Fibroblast of mammary gland (primary cell): ENCODE results near the gene NOTCH4.

ENCODE experiments used
- DNase-seq: peaks from one replicate; pipeline ENCODE4 v3.0.0-alpha.2; 2010; ENCODE audit warnings: low read depth
- H3K4me3 ChIP-seq: 2 replicates; pipeline ENCODE4 v1.5.1; 2011; ENCODE audit warnings: low read depth, mild to moderate bottlenecking, low read length, moderate library complexity; ENCODE audit not compliant: control insufficient read depth
- TF ChIP-seq, protein P1 (sequence below): conservative IDR thresholded peaks from 2 replicates; pipeline ENCODE4 v1.5.1; 2011; ENCODE audit warnings: low read depth, low read length, inconsistent platforms; ENCODE audit not compliant: control insufficient read depth, insufficient read depth

NOTCH4 gene

DNA sequence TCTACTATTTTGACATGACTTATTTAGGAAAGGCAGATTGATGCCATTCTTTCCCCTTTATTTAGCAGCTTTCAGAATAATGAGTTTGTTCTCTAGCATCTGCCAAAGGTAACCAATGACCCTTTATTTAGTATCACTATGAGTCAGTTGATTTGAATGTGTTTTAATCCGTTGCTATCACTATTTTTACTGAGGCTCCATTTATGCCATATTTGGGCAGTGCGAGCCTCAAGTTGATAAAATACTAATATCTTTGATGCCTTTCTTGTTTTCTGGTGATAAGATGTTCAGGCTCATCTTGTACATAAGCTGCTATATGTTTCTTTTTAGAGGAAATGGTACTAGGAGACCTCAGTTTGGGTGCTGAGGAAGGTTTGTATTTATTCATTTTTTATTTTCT, 15.6 kb upstream of the NOTCH4 start:
- no peak for DNase-seq
- TF ChIP-seq, protein P1, sequence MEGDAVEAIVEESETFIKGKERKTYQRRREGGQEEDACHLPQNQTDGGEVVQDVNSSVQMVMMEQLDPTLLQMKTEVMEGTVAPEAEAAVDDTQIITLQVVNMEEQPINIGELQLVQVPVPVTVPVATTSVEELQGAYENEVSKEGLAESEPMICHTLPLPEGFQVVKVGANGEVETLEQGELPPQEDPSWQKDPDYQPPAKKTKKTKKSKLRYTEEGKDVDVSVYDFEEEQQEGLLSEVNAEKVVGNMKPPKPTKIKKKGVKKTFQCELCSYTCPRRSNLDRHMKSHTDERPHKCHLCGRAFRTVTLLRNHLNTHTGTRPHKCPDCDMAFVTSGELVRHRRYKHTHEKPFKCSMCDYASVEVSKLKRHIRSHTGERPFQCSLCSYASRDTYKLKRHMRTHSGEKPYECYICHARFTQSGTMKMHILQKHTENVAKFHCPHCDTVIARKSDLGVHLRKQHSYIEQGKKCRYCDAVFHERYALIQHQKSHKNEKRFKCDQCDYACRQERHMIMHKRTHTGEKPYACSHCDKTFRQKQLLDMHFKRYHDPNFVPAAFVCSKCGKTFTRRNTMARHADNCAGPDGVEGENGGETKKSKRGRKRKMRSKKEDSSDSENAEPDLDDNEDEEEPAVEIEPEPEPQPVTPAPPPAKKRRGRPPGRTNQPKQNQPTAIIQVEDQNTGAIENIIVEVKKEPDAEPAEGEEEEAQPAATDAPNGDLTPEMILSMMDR = no peak
- no peak overlapping the region for H3K4me3 ChIP-seq

DNA sequence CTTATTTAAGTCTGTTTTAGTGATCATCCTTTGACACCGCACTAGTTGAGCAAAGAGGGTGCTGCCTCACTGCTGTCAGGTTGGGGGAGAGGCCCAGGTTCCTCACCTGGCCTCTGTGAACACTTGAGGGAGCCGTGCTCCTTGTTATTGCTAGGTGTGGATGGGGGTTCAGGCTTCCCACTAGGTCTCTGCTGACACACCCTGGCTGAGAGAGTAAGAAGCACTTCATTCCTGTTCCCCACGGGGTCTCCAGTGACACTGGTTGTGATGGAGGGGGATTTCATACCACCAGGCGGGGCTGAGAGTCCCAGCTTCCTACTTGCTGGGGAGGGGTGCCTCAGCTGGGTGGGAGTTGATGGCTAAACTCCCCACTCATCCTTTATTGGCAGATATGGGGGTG, 11.1 kb upstream of the NOTCH4 start:
- DNase-seq = no peak
- H3K4me3 ChIP-seq = no peak overlapping the region
- TF ChIP-seq, protein P1 = no peak

DNA sequence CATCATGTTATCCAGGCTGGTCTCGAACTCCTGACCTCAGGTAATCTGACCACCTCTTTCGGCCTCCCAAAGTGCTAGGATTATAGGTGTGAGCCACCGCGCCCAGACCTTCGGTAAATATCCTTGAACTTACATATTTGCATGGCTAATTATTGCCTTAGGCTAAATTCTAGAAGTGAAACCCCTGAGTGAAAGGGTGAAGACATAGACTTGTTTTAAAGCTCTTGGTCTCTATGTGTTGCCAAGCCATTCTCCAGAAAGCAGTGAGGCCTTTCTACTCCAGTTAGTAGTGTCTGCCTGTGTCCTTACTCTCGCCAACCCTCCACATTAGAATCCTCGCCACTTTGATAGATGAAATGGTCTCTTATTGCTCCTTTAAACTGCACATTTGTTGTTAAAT, 2.6 kb upstream of the NOTCH4 start:
- no peak for DNase-seq
- no peak overlapping the region for H3K4me3 ChIP-seq
- TF ChIP-seq, protein P1 = no peak

DNA sequence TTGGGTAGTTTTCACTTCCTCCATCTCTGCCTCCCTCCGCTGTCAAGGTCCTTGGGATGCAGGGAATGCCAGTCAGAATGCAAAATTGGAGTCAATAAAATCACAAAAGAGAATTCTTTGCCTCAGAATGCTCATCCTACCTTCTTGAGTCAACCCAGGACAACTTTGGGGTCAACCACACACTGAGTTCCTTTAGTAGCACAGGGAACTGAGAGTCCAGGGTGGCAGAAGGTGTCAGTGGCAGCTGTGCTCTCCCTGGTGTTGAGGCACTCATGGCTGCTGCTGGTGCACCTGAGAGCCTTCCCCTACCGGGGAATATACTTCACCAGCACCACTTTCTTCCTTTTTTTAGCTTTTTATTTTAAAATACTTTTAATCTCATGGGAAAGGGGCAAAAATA, 829 bp upstream of the NOTCH4 start:
- H3K4me3 ChIP-seq = no peak overlapping the region
- no peak for DNase-seq
- TF ChIP-seq, protein P1 = no peak

DNA sequence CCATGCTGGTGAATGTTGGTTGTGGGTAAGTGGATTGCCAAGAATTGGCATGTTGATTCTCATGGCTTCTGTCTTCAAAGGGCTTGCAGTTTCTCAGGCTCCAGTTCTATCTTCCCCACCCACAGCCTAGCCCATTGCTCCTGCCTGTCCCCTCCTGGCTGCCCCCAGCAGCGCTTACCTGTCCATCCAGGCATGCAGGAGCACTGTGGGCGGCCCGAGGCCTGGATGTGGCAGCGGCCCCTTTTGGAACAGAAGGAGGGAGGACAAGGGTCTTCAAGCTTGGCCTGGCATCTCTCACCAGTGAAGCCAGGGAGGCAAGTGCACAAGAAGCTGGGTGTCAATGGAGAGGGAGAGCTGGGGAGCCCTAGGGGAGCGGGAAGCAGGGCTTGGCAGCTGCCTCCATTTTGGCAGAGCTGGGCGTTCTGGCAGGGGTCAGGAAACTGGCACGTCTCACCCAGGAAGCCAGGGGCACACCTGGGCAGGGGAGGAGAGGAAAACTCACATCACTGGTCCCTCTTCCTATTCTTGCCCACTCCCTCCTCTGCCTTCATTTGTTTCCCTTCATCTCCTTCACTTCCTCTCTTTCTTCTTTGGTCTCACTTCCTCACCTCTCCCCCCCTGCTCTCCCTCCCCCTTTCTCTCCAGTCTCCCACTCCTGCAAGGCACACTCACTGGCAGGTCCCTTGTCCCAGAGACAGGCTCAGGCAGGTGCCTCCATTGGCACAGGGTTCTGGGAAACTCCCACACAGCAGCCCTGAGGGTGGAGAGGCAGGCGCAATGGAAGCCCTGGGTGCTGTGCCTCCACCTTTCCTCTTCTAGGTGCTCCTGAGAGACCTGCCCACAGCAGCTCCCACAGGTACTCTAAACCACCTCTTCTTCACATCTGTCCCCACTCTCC, 1.3 kb downstream of the NOTCH4 start:
- TF ChIP-seq, protein P1 = no peak
- H3K4me3 ChIP-seq = no peak overlapping the region
- DNase-seq = no peak

DNA sequence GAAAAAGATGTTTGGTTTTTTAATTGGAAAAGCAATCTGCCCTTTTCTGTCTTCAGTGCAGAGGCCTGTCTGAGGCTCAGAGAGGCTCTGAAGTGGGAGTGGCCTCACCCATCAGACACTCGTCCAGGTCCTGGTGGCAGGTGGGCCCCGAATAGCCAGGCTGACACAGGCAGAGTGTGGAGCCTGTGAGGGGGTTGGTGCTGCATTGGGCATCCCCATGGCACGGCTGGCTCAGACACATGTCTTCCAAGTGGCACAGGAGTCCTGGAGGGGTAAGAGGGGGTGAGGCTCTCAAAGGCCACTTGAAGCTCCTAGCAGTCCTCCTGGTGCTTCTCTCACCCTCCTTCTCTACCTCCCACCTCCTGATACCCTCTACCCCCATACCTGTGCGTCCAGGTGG, 3.8 kb downstream of the NOTCH4 start:
- DNase-seq = no peak
- TF ChIP-seq, protein P1 = no peak
- H3K4me3 ChIP-seq = no peak overlapping the region

DNA sequence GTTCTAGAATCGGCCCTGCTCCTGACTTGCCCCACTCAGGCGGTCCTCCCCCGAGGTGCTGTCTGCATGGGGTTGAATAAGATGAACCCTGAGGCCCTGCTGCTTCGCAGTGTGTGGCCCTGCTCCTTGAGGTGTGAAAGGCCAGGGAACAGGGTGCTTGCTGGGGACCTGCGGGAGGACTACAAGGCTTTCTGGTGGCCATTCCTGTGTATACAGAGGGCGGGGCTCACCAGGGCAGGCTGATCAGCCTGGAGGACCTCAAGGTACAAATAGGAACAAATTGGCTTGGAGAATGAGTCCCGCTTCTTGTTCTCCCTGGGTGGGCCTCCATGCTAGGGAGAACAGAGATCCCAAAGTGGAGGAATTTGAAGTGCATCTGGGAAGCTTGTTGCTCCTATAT, 5.7 kb downstream of the NOTCH4 start:
- DNase-seq = no peak
- TF ChIP-seq, protein P1 = no peak
- no peak overlapping the region for H3K4me3 ChIP-seq
